ENCODE data around the gene RAB43.

DNA sequence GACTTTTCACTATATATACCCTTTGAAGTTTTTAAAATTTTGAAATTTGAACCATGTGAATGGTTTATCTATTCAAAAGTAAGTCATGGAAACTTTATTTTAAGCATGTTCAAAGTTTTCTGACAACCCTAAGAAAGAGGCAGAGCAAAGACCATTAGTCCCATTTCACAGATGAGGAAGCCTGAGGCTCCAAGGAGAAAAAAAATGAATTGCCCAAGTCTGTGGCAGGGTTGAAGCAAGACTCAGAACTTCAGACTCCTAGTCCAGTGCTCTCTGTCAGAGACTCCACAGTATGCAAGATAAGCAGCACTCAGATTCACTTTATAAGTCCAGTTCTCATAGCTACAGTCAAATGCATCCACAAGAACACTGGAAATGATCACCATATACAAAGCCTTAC, 4.5 kb downstream of the RAB43 start:
- TF ChIP-seq, protein P1, sequence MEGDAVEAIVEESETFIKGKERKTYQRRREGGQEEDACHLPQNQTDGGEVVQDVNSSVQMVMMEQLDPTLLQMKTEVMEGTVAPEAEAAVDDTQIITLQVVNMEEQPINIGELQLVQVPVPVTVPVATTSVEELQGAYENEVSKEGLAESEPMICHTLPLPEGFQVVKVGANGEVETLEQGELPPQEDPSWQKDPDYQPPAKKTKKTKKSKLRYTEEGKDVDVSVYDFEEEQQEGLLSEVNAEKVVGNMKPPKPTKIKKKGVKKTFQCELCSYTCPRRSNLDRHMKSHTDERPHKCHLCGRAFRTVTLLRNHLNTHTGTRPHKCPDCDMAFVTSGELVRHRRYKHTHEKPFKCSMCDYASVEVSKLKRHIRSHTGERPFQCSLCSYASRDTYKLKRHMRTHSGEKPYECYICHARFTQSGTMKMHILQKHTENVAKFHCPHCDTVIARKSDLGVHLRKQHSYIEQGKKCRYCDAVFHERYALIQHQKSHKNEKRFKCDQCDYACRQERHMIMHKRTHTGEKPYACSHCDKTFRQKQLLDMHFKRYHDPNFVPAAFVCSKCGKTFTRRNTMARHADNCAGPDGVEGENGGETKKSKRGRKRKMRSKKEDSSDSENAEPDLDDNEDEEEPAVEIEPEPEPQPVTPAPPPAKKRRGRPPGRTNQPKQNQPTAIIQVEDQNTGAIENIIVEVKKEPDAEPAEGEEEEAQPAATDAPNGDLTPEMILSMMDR (IDR thresholded peaks at IDR 0.05), result no peak
- TF ChIP-seq POLR2A (IDR thresholded peaks at IDR 0.05), result no peak

Measured in testis (tissue), 2 donors.